HEK293 (cell line): ENCODE measurements around the gene LBHD1.

Source experiments
- BCL6B ChIP-seq: fragments of 450-650 bp; formaldehyde crosslinking; IDR thresholded peaks from 2 replicates; pipeline ENCODE4 v1.5.1; 2017; ENCODE audit warnings: missing biosample characterization, missing genetic modification characterization
- GLIS2 ChIP-seq: fragments of 450-650 bp; formaldehyde crosslinking; IDR thresholded peaks from 2 replicates; pipeline ENCODE4 v1.5.1; 2016; ENCODE audit warnings: missing biosample characterization, missing genetic modification characterization
- PRDM10 ChIP-seq: fragments of 450-650 bp; formaldehyde crosslinking; IDR thresholded peaks from 2 replicates; pipeline ENCODE4 v1.5.1; 2016; ENCODE audit warnings: missing biosample characterization, missing genetic modification characterization
- PRDM6 ChIP-seq: fragments of 450-650 bp; formaldehyde crosslinking; IDR thresholded peaks from 2 replicates; pipeline ENCODE4 v1.5.1; 2017; ENCODE audit warnings: missing biosample characterization, missing genetic modification characterization
- SETDB1 ChIP-seq: IDR thresholded peaks from one replicate; pipeline ENCODE4 v1.6.1; 2017; ENCODE audit warnings: mild to moderate bottlenecking, low read length, moderate library complexity, mixed read lengths; ENCODE audit not compliant: insufficient read length
- SP2 ChIP-seq: fragments of 450-650 bp; formaldehyde crosslinking; IDR thresholded peaks from 2 replicates; pipeline ENCODE4 v1.5.1; 2016; ENCODE audit warnings: missing biosample characterization, missing genetic modification characterization
- ZBTB44 ChIP-seq: fragments of 450-650 bp; IDR thresholded peaks from 2 replicates; pipeline ENCODE4 v1.5.1; 2018; ENCODE audit warnings: missing biosample characterization, mild to moderate bottlenecking, missing genetic modification characterization
- ZNF155 ChIP-seq: fragments of 450-650 bp; formaldehyde crosslinking; IDR thresholded peaks from 2 replicates; pipeline ENCODE4 v1.5.1; 2016; ENCODE audit warnings: missing biosample characterization, missing genetic modification characterization
- ZNF366 ChIP-seq: fragments of 450-650 bp; formaldehyde crosslinking; conservative IDR thresholded peaks from 2 replicates; pipeline ENCODE4 v1.5.1; 2016; ENCODE audit warnings: missing biosample characterization, missing genetic modification characterization
- ZNF394 ChIP-seq: fragments of 450-650 bp; formaldehyde crosslinking; IDR thresholded peaks from 2 replicates; pipeline ENCODE4 v1.5.1; 2016; ENCODE audit warnings: missing biosample characterization, missing genetic modification characterization, mild to moderate bottlenecking, moderate library complexity, borderline replicate concordance
- ZNF416 ChIP-seq: fragments of 450-650 bp; formaldehyde crosslinking; IDR thresholded peaks from 2 replicates; pipeline ENCODE4 v1.5.1; 2016; ENCODE audit warnings: missing biosample characterization, missing genetic modification characterization
- ZNF501 ChIP-seq: fragments of 450-650 bp; formaldehyde crosslinking; IDR thresholded peaks from 2 replicates; pipeline ENCODE4 v1.5.1; 2016; ENCODE audit warnings: missing biosample characterization, missing genetic modification characterization
- ZNF585B ChIP-seq: fragments of 450-650 bp; formaldehyde crosslinking; IDR thresholded peaks from 2 replicates; pipeline ENCODE4 v1.5.1; 2016; ENCODE audit warnings: missing biosample characterization, missing genetic modification characterization
- ZNF623 ChIP-seq: fragments of 450-650 bp; formaldehyde crosslinking; IDR thresholded peaks from 2 replicates; pipeline ENCODE4 v1.5.1; 2016; ENCODE audit warnings: missing biosample characterization, missing genetic modification characterization
- ZNF670 ChIP-seq: fragments of 450-650 bp; formaldehyde crosslinking; IDR thresholded peaks from 2 replicates; pipeline ENCODE4 v1.5.1; 2016; ENCODE audit warnings: missing biosample characterization, missing genetic modification characterization, low read depth
- ZNF701 ChIP-seq: fragments of 450-650 bp; formaldehyde crosslinking; IDR thresholded peaks from 2 replicates; pipeline ENCODE4 v1.5.1; 2016; ENCODE audit warnings: missing biosample characterization, missing genetic modification characterization
- ZNF768 ChIP-seq: fragments of 450-650 bp; formaldehyde crosslinking; IDR thresholded peaks from 2 replicates; pipeline ENCODE4 v1.5.1; 2018; ENCODE audit warnings: missing biosample characterization, mild to moderate bottlenecking, missing genetic modification characterization
- TF ChIP-seq, protein P1 (sequence below): fragments of 450-650 bp; formaldehyde crosslinking; IDR thresholded peaks from 2 replicates; pipeline ENCODE4 v1.5.1; 2016; ENCODE audit warnings: missing biosample characterization, missing genetic modification characterization, borderline replicate concordance

LBHD1 gene

GRCh38 chr11:62645946-62646824 is 25.9 kb downstream of the LBHD1 start, which contains the start of gene GANAB (continued):
- TF ChIP-seq PRDM6 (tag by site-specific recombination): no peak
- TF ChIP-seq ZNF394 (tag by site-specific recombination): no peak
- no peak for TF ChIP-seq ZNF366 (tag by site-specific recombination)
- no peak for TF ChIP-seq ZNF701 (tag by site-specific recombination)
- TF ChIP-seq ZNF416 (tag by site-specific recombination): no peak
- TF ChIP-seq ZNF670 (tag by site-specific recombination): no peak
- TF ChIP-seq SP2 (tag by site-specific recombination): peak; percentile 95
- TF ChIP-seq ZNF585B: no peak
- TF ChIP-seq BCL6B: no peak
- TF ChIP-seq ZNF623: no peak
- TF ChIP-seq ZNF155 (tag by site-specific recombination): no peak
- no peak for TF ChIP-seq ZBTB44 (tag by site-specific recombination)
- TF ChIP-seq ZNF501 (tag by site-specific recombination): peak; percentile 65
- no peak for TF ChIP-seq SETDB1
- TF ChIP-seq PRDM10 (tag by site-specific recombination): 0 out of 2 replicates have a peak, but pooled peaks have one; percentile 10
- peak; percentile 82 for TF ChIP-seq GLIS2 (tag by site-specific recombination)
- TF ChIP-seq, protein P1, sequence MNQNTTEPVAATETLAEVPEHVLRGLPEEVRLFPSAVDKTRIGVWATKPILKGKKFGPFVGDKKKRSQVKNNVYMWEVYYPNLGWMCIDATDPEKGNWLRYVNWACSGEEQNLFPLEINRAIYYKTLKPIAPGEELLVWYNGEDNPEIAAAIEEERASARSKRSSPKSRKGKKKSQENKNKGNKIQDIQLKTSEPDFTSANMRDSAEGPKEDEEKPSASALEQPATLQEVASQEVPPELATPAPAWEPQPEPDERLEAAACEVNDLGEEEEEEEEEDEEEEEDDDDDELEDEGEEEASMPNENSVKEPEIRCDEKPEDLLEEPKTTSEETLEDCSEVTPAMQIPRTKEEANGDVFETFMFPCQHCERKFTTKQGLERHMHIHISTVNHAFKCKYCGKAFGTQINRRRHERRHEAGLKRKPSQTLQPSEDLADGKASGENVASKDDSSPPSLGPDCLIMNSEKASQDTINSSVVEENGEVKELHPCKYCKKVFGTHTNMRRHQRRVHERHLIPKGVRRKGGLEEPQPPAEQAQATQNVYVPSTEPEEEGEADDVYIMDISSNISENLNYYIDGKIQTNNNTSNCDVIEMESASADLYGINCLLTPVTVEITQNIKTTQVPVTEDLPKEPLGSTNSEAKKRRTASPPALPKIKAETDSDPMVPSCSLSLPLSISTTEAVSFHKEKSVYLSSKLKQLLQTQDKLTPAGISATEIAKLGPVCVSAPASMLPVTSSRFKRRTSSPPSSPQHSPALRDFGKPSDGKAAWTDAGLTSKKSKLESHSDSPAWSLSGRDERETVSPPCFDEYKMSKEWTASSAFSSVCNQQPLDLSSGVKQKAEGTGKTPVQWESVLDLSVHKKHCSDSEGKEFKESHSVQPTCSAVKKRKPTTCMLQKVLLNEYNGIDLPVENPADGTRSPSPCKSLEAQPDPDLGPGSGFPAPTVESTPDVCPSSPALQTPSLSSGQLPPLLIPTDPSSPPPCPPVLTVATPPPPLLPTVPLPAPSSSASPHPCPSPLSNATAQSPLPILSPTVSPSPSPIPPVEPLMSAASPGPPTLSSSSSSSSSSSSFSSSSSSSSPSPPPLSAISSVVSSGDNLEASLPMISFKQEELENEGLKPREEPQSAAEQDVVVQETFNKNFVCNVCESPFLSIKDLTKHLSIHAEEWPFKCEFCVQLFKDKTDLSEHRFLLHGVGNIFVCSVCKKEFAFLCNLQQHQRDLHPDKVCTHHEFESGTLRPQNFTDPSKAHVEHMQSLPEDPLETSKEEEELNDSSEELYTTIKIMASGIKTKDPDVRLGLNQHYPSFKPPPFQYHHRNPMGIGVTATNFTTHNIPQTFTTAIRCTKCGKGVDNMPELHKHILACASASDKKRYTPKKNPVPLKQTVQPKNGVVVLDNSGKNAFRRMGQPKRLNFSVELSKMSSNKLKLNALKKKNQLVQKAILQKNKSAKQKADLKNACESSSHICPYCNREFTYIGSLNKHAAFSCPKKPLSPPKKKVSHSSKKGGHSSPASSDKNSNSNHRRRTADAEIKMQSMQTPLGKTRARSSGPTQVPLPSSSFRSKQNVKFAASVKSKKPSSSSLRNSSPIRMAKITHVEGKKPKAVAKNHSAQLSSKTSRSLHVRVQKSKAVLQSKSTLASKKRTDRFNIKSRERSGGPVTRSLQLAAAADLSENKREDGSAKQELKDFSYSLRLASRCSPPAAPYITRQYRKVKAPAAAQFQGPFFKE (tag by site-specific recombination): no peak
- no peak for TF ChIP-seq ZNF768
